GM21515 (cell line): ENCODE results near the gene ACSL6.

ENCODE experiments used
- ATAC-seq: cut with Tn5 transposase; IDR thresholded peaks from one replicate; pipeline ENCODE4 v1.9.1; 2021; ENCODE audit not compliant: unreplicated experiment

The ACSL6 gene

GRCh38 chr5:131984956-131985665, 26.3 kb downstream of the ACSL6 start:
- ATAC-seq = no peak

- ATAC-seq = no peak
These were observed 28.1 kb downstream of the ACSL6 start for GRCh38 chr5:131983244-131983771.

- no peak for ATAC-seq
These were observed 29.9 kb downstream of the ACSL6 start for GRCh38 chr5:131981516-131981915.

GRCh38 chr5:131980696-131981095, 30.8 kb downstream of the ACSL6 start:
- no peak for ATAC-seq

GRCh38 chr5:131979816-131980215, 31.6 kb downstream of the ACSL6 start:
- no peak for ATAC-seq

- ATAC-seq = no peak
These were observed 34.2 kb downstream of the ACSL6 start for GRCh38 chr5:131977212-131977604.

GRCh38 chr5:131976414-131977211, 34.8 kb downstream of the ACSL6 start:
- ATAC-seq = no peak

GRCh38 chr5:131974956-131975726, 36.3 kb downstream of the ACSL6 start:
- ATAC-seq = no peak

GRCh38 chr5:131974622-131974955, 36.9 kb downstream of the ACSL6 start:
- ATAC-seq = no peak

GRCh38 chr5:131974016-131974415, 37.4 kb downstream of the ACSL6 start:
- ATAC-seq = no peak

GRCh38 chr5:131973089-131973712, 38.3 kb downstream of the ACSL6 start:
- no peak for ATAC-seq

GRCh38 chr5:131968396-131968954, 43.0 kb downstream of the ACSL6 start:
- ATAC-seq = no peak

GRCh38 chr5:131966551-131966950, 44.9 kb downstream of the ACSL6 start:
- no peak for ATAC-seq

GRCh38 chr5:131965826-131966415, 45.5 kb downstream of the ACSL6 start:
- ATAC-seq = no peak

- no peak for ATAC-seq
These were observed 51.6 kb downstream of the ACSL6 start for GRCh38 chr5:131959906-131960305.

- no peak for ATAC-seq
These were observed 52.3 kb downstream of the ACSL6 start for GRCh38 chr5:131959136-131959535.

- ATAC-seq = no peak
These were observed 53.6 kb downstream of the ACSL6 start for GRCh38 chr5:131957721-131958441.

GRCh38 chr5:131953969-131954368, 57.5 kb downstream of the ACSL6 start:
- ATAC-seq = no peak

GRCh38 chr5:131952301-131952857, 59.1 kb downstream of the ACSL6 start:
- ATAC-seq = no peak
